H9 (cell line): ENCODE results near the gene TMEM100. TPM values are rescaled to one million over a fixed set of nuclear protein-coding genes. Genes with fewer than 3 reads are reported as not detected.

Experiments used
- total RNA-seq: library from RNA; stranded (reverse); gene quantifications from 2 replicates; pipeline ENCODE4 v1.2.1, GENCODE V29; 2021

The TMEM100 gene
- total RNA-seq, 1 experiment from 2014 or later: 0.17 TPM

Other genes with a start within 250 kb of the TMEM100 start
- gene SMIM36, start 211.4 kb downstream of the TMEM100 start, total RNA-seq: not detected in 2 replicates
- gene PCTP, start 28.2 kb upstream of the TMEM100 start, total RNA-seq: 17.1 and 18.2 TPM in 2 replicates